ENCODE measurements around the gene MYBPH.

The MYBPH gene

DNA sequence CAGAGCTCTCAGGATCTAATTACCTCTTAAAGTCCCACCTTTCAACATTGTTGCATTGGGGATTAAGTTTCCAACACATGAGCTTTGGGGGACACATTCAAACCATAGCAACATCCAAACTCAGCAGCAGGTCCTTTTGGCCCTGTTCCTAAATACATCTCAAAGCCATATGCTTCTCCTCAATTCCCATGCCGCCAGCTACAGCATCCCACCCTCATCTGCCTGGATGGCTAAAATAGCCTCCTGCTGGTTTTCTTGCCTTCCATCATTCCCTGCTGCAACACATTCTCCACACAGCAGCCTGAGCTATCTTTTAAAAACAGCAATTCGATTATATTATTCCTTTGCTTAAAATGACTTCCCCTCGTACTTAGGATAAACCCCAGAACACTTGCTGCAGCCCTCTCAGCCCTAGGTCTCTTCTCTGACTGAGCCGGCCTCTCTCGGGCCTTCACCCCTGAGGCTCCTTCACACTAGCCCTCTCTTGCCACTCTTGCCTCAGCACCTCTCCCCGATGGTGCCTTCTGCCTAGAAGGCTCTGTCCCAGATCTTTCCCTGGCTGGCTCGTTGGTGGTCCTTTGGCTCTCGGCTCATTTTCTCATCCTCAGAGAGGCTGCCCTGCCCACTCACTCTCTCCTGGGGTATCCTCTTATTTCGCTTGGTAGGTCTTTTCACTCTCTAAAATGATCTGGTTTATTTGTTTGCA lies 16.5 kb downstream of the MYBPH start:
- H3K4me3 ChIP-seq (ENCODE audit: low read depth, low read length): no peak overlapping the region
- TF ChIP-seq, protein P1, sequence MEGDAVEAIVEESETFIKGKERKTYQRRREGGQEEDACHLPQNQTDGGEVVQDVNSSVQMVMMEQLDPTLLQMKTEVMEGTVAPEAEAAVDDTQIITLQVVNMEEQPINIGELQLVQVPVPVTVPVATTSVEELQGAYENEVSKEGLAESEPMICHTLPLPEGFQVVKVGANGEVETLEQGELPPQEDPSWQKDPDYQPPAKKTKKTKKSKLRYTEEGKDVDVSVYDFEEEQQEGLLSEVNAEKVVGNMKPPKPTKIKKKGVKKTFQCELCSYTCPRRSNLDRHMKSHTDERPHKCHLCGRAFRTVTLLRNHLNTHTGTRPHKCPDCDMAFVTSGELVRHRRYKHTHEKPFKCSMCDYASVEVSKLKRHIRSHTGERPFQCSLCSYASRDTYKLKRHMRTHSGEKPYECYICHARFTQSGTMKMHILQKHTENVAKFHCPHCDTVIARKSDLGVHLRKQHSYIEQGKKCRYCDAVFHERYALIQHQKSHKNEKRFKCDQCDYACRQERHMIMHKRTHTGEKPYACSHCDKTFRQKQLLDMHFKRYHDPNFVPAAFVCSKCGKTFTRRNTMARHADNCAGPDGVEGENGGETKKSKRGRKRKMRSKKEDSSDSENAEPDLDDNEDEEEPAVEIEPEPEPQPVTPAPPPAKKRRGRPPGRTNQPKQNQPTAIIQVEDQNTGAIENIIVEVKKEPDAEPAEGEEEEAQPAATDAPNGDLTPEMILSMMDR (IDR thresholded peaks at IDR 0.05; ENCODE audit: low read depth, low read length): no peak

DNA sequence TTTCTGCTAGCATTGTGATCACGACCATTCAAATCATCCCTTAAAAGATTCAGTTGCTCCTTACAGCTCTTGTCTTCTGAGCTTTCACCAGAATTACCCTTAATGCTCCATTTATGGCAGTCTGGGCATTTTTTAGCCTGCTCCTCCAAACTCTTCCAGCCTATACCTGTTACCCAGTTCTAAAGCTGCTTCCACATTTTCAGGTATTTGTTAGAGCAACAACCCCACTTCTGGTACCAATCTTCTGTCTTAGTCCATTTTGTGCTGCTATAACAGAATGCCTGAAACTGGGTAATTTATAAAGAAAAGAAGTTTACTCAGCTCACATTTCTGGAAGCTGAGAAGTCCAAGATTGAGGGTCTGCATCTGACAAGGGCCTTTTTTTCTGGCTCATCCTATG lies 17.2 kb downstream of the MYBPH start:
- TF ChIP-seq, protein P1 (IDR thresholded peaks at IDR 0.05; ENCODE audit: low read depth, low read length): no peak
- no peak overlapping the region for H3K4me3 ChIP-seq (ENCODE audit: low read depth, low read length)

DNA sequence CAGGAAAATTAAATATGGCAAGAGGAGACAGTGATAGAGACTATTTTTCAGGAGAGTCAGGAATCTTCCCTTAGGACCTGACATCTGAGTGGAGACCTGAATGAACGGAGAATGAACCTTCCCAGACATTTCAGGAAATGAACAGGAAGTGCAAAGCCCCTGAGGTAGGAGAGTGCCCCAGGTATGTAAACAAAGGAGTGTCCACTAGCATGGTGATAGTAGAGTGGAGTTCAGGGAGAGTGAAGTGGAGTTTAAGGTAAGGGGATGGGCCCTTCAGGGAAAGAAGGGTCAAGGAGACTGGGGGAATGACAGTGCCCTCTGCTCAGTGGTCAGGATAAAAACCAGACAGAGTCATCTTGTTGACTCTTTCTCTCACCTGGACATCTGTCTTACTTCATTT lies 19.3 kb downstream of the MYBPH start:
- TF ChIP-seq, protein P1 (IDR thresholded peaks at IDR 0.05; ENCODE audit: low read depth, low read length): no peak
- no peak overlapping the region for H3K4me3 ChIP-seq (ENCODE audit: low read depth, low read length)

DNA sequence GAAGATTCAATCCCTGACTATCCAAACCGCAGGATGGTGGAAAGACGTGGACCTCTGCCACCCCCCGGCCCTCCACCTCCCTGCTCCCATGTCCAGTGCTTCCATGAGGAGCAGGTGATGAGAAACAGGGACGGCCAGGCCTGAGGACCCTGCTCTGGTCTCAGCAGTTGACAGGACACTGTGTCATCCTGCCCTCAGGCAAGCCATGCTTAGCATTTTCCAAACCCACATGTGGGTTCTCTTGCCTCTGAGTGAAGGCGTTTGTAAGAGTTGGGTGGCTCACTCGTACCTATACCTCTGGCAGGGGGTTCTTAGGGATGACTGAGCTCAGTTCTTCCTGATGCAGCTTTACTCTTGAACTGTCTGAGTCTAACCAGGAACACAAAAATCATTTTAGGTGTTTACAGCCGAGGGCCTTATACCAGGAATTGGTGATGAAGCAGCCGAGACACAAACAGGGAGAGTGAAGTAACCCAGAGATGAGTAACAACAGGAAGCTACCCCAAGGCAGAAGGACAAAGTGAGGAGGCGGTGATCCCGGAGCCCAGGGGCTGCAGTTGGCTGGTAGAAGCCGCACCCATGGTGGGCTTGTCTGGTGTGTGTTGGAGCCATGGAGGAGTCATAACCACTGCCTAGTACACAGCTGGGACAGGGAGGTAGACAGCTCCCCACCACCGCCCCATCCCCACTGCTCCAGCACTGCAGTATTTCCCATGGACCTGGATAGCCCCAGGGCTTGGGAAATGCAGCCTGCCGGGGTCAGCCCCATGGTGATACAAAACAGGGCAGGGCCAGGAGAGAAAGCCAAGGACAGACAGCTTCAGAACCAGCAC lies 21.4 kb downstream of the MYBPH start:
- H3K4me3 ChIP-seq (ENCODE audit: low read depth, low read length): no peak overlapping the region
- TF ChIP-seq, protein P1 (IDR thresholded peaks at IDR 0.05; ENCODE audit: low read depth, low read length): no peak

DNA sequence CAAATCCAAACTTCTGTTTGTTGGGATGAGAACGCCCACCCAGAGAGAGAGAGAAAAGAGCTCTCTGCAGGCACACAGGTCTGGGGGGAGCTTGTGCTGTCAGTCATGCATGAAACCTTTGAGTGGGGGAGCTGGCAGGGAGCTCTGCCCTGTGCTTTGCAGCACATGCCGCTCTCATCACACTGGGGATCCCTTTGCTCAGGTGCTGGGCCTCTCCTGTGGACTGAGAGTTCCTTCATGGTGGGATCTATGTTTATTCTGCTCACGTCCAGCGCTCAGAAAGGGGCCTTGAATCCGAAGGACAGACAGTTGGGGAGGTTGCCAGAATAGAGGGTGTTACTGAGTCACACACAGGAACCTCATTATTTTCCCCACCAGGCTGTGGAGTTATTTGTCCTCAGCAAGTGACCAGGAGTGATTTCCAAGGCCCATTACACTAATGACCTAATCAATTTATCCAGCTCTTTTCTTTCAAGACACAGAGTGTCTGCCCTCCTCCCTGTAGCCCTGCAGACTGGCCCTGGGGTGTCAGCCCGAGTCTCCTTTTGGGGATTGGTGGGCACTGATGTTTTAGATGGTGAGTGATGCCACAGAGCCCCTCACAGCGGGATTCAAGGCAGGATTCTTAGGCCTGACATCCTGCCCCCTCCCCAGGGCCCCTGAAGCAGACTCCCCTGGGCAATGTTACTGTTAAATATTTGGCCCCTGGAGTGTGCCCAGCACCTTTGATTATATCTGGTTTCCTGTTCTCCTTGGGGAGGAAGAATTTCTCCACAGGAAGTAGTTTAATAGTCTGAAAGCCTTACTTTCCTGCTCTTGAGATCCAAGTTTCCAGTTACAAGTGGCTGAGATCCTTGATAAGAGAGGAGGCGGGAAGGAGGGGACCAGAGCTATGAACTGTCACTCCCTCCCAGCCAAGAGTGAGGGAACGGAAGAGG lies 22.3 kb downstream of the MYBPH start:
- no peak overlapping the region for H3K4me3 ChIP-seq (ENCODE audit: low read depth, low read length)
- TF ChIP-seq, protein P1 (IDR thresholded peaks at IDR 0.05; ENCODE audit: low read depth, low read length): no peak

DNA sequence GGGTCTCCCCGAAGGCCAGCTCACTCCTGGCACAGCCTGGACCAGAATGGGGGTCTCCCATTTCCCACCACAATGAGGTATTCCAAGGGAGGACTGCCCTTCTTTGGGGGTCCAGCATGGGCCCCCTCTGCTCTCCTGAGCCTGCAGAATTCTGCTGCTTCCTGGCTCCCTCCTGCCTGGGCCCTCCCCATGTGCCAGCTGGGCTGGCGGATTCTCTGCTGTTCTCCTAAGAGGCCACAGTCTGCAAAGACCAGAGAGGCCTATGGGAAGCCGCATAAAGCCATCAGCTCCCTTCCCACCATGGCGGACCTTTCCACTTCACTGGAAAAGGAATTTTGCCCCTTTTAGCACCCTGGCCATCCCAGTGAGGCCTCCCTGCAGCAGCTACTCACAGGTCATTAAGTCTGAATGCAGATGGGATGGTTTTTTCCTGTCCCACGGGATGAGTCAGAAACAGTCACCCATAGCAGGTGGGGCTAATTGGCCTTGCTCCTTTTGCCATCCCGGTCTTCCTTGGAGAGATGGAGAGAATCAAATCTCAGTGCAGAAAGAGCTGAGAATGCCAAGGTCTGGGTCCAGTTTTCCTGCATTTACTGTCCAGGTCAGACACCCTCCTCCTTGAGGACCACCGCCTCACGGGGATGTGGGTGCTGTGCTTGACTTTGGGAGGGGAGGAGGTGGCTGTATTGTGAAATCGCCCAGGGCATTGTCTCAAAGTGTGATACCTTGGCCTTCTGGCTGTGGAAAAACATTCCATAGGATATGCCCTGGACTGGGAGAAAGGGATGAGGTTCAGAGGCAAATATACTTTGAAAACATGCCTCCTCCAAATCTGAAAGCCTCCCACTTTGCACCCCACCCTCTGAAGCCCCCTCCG lies 23.2 kb downstream of the MYBPH start:
- TF ChIP-seq, protein P1 (IDR thresholded peaks at IDR 0.05; ENCODE audit: low read depth, low read length): no peak
- no peak overlapping the region for H3K4me3 ChIP-seq (ENCODE audit: low read depth, low read length)

All from WI38 (cell line).